GM21825 (cell line): ENCODE measurements around the gene IMMT.
A peak's percentile ranks its signal among the peaks of the same experiment; 100 is the strongest.

Source experiments
- ATAC-seq: cut with Tn5 transposase; IDR thresholded peaks from one replicate; pipeline ENCODE4 v1.9.1; 2021; ENCODE audit warnings: mild to moderate bottlenecking, moderate library complexity; ENCODE audit not compliant: unreplicated experiment

IMMT gene

DNA sequence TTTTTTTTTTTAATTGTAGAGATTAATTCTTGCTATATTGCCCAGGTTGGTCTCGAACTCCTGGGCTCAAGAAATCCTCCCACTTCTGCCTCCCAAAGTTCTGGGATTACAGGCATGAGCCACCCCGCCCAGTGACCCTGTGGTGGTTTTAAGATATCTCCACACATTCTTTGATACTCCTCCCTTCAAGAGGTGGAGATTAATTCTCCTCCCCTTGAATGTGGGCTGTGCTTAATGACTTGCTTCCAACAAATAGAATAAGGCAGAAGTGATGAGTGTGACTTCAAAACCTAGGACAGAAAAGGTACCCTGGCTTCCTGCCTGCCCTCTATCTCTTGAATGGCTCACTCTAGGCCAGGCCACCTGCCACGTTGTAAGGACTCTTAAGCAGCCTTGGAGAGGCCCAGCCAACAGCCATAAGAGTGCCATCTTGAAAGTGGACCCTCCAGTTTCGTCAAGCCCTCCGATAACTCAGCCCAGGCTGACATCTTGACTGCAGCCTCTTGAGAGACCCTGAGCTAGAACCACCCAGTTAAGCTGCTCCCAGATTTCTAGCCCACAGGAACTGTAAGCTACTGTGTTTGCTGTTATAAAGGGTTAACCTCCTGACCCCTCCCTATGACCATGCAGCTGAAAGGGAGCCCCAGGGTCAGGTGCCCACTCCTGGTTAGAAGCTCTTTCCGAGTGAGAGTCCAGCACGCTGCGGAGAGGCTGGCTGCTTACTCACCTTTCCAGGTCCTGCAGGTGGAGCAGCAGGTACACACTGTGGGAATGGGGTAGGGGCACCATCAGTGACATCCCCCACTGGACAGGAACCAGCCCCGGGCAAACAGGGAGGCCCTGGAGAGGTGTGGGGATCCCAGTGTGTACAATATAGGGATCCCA, 31.6 kb upstream of the IMMT start:
- no peak for ATAC-seq

DNA sequence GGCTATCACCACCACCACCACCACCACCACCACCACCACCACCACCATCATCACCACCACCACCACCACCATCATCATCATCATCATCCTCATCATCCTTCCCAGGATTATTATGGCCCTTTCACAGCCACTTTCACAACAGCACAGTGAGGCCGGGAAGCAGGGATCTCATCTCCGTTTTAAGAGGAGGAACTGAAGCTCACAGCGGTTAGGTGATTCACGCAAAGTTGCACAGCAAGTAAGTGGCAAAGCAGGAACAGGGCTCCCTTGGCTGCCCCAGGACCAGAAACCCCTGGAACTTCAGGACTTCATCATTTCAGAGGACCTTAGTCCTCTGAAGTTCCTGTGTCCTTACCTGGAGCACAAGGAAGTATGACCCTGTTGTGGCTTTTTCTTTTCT, 30.8 kb upstream of the IMMT start:
- no peak for ATAC-seq

DNA sequence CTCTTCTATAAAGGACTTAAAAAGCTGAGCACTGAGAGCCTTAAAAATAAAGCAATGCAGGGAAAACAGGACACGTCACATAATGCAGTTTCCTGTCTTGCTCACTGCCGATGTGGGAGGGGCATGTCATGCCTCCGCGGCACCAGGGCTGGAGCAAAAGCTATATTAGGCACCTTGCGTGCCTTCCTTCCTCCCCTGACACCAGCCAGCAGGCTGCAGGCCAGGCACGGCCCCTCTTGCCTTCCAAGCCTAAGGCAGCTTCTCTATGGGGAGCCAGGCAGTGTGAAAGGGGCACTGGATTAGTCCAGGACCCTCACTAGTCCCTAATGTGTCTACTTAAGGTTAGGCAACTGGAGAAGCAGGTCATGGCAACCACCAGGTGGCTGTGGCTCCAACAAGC, 30.3 kb upstream of the IMMT start:
- ATAC-seq: peak; percentile 85

- no peak for ATAC-seq
Measured at GRCh38 chr2:86224645-86225355, 29.5 kb upstream of the IMMT start.

- ATAC-seq: no peak
Measured at GRCh38 chr2:86223927-86224560, 28.8 kb upstream of the IMMT start.

DNA sequence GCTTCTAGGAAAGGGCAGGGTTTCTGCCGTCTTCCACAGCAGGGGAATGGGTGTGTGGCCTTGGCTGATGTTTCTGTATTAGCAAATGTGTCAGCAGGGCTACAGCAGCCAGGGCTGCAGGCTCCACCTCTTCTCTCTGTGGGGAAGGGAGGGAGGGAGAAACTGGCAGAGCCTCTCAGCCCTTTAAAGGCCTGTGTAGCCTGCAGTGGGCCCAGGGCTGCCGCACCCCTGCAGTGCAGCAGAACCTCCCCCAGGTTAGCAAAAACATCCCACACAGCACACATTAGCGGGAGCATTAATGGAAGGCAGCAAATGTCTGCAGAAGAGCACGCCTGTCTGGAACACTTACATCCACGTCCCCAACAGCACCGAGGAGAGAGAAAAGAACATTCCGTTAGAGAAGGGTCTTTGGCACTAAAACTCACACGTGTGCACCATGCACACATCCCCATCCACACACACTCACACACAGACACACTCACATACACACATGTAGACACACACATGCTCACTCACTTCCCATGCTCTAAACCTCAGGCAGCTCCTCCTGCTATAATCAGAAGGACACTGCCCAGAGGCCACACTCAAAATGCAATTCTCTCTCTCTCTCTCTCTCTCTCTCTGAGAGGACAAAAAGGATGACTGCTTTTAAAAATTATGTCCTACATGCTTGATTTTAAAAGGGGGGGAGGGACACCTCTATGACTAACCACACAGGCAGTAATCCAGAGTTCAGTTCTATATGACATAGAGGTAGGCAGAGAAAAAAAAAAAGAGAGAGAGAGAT, 28.1 kb upstream of the IMMT start:
- ATAC-seq: no peak

DNA sequence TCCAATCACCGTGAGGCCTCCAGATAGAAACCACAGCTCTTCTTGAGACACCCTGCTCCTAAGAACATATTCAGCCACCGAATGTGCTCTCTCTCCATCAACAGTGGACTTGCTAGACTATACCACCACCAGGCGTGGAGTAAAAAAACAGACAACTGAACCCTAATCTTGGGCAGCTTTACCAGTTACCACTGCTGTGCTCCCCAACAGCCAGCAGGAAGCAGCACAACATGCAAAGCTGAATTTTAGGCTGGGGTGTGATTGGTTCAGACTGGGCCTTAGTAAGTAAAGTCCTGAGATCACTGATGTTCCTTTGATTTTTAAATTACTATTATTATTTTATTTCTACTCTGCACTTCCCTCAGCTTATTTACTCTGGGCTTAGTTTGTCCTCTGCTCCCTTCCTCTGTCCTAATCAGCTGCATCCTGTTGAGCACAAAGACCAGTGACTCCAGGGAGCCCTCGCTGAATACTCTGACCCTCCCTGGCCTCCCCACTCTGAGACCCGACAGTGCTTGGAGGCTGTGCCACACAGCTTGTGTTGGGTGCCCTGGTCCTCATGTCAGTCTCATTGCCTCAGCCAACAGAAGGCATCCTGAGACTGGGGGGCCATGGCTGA, 25.9 kb upstream of the IMMT start:
- no peak for ATAC-seq

GRCh38 chr2:86219896-86220295, 24.6 kb upstream of the IMMT start:
- no peak for ATAC-seq

- no peak for ATAC-seq
Measured at GRCh38 chr2:86218124-86218523, 22.9 kb upstream of the IMMT start.

- no peak for ATAC-seq
Measured at GRCh38 chr2:86216575-86217555, 21.6 kb upstream of the IMMT start.

DNA sequence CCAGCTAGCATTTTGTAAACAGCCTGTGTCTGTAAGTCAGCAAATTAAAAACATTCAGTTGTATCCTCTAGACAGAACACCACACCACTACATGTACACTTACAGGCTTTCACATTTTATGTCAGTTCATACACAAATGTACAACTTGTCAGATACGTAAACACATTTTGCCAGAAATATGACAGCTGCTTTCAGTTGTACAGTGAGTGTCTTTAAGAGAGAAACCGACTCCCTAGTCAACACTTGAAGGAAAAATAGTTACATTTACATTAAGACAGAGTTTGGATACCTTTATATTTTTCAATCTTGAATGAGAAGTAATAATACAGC, 19.2 kb upstream of the IMMT start:
- no peak for ATAC-seq

DNA sequence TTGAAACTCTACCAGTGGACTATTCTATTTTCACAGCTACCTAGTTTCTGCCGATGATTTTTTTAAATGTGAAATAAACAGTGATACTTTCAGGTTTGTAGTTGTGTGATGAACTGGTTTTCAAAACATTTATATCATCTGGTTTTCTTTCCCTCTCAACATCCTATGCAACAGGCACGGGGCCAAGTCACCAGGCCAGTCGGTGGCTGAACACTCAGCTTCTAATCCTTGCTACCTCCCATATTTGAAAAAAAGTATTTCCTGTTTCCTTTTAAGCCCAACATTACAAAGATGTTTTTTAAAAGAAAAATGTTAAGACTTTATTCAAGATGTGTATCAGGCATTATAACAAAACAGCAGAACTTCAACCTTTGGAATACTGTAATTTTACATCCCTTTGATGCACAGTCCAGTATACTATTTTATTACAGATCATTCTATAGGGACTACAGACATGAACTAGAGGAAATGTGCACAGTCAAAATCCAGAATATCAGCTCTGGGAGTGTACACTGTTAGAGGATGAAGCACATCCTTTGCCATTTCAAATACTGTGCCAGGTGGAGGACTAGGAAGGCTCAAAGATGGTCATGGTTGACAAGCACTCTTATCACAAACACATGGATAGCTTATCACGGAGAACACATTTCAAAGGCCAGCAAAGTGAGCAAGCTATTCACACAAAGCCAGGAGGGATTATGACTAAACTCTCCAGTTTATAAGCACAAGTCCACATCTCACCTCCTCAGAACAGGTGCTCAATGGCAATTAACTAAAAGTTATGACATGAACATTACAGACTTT, 18.6 kb upstream of the IMMT start:
- no peak for ATAC-seq

DNA sequence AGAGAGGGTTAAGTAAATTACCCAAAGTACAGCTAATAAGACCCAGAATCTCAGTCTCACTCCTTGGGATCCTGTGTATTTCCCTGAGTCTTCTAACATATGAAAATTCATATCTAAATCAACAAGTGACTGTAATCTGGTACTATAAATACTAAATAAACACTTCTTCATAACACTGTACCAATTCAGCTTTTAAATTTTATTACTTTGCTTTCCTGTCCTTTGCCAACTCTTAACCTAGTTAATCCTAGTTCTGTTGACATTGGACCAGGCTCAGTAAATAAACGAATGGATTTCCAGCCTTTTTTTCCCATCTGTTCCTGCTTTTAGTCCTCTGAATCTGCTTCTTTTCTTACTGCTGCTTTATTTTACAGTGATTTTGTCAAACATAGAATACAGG, 17.8 kb upstream of the IMMT start:
- ATAC-seq: no peak

GRCh38 chr2:86211796-86212188, 16.5 kb upstream of the IMMT start:
- no peak for ATAC-seq

DNA sequence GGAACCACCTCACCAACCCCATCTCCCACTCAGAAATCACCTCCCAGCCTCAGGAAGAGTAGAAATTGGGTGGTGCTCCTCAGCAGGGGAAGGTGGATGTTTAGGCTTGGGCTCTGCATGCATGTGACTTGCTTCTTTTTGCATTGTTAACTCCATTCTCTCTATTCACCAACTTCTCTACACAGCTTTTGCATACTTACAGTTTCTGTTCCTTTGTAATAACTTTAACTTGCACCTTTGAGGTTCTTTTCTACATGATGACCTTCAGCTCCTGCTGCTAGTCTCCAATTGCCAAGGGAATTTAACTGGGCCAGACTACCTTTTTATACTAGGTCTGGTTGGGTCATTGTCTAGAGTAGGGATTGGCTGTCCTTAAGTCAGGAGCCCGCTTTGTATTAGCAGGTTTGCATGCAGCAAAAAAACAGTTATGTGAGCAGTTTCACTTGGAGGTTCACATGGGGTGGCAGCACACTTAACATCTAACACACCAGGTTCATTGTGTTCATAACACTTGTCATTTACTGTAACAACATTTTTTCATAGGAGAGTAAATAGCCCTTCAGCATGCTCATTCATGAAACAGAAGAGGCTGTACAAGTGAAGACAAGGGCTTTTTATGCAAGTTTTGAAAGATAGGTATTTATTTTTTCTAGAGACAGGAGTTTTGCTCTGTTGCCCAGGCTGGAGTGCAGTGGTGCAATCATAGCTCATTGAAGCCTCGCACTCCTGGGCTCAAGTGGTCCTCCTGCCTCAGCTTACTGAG, 16.0 kb upstream of the IMMT start:
- no peak for ATAC-seq

- no peak for ATAC-seq
Measured at GRCh38 chr2:86204458-86204857, 9.2 kb upstream of the IMMT start.

DNA sequence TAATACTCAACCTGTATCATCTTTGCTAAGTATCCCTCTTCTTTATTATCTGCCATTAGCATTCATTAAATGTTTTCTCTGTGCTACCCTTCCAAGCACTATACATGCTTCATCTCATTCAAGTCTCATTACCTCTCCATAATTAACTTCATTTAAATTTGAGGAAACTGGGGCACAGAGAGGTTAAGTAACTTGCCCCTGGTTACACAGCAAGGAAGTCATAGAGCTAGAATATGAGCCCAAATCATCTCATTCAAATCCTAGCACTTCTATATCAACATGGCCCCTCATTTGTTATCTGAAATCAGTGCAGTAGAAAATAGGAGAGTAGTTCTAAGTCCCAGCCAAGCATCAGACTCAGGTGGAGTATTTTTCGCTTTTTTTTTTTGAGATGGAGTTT, 8.4 kb upstream of the IMMT start:
- ATAC-seq: no peak

- ATAC-seq: no peak
Measured at GRCh38 chr2:86202702-86203101, 7.4 kb upstream of the IMMT start.
